KMS-11 (cell line): Measurements from ENCODE around the gene SLC17A7.
"Not testable (repeated sequence)": the region's sequence is repeated elsewhere in the genome, so short reads cannot be mapped to it uniquely, and the experiment has no call there.

Experiments used
- H2AFZ ChIP-seq: fragments of 200-600 bp; sonication (generic); 2 replicates; pipeline ENCODE4 v1.6.1; 2016; ENCODE audit warnings: antibody characterized with exemption, mixed run types, low read depth
- H3K27ac ChIP-seq: fragments of 200-600 bp; sonication (generic); 2 replicates; pipeline ENCODE4 v1.6.1; 2016; ENCODE audit warnings: mild to moderate bottlenecking, mixed run types
- H3K27me3 ChIP-seq: fragments of 200-600 bp; sonication (generic); 2 replicates; pipeline ENCODE4 v1.6.1; 2017; ENCODE audit warnings: mild to moderate bottlenecking, low read depth, mixed run types, moderate library complexity; ENCODE audit not compliant: insufficient read depth
- H3K36me3 ChIP-seq: fragments of 200-600 bp; sonication (generic); 2 replicates; pipeline ENCODE4 v1.6.1; 2017; ENCODE audit warnings: mild to moderate bottlenecking, mixed run types; ENCODE audit not compliant: insufficient read depth
- H3K4me1 ChIP-seq: fragments of 200-600 bp; sonication (generic); 2 replicates; pipeline ENCODE4 v1.6.1; 2016; ENCODE audit warnings: mild to moderate bottlenecking, low read depth, mixed run types; ENCODE audit not compliant: poor library complexity, severe bottlenecking
- H3K4me2 ChIP-seq: fragments of 200-600 bp; sonication (generic); 2 replicates; pipeline ENCODE4 v1.7.0; 2016; ENCODE audit warnings: mild to moderate bottlenecking, mixed run types
- H3K4me3 ChIP-seq: fragments of 200-600 bp; sonication (generic); IDR thresholded peaks from 2 replicates; pipeline ENCODE4 v1.6.1; 2017; ENCODE audit warnings: low read depth, low read length, mixed read lengths; ENCODE audit not compliant: insufficient read depth
- H3K79me2 ChIP-seq: fragments of 200-600 bp; sonication (generic); 2 replicates; pipeline ENCODE4 v1.6.1; 2016; ENCODE audit warnings: low read depth, mixed run types; ENCODE audit not compliant: insufficient read depth
- H3K9ac ChIP-seq: fragments of 200-600 bp; sonication (generic); 2 replicates; pipeline ENCODE4 v1.6.1; 2016; ENCODE audit warnings: mild to moderate bottlenecking, mixed run types
- H4K20me1 ChIP-seq: fragments of 200-600 bp; sonication (generic); 2 replicates; pipeline ENCODE4 v1.6.1; 2016; ENCODE audit warnings: mild to moderate bottlenecking, mixed run types; ENCODE audit not compliant: insufficient read depth
- TF ChIP-seq, protein P1 (sequence below): fragments of 200-600 bp; sonication (generic); conservative IDR thresholded peaks from 2 replicates; pipeline ENCODE4 v1.6.1; 2017; ENCODE audit warnings: low read depth, mild to moderate bottlenecking, antibody characterized with exemption, low read length, moderate library complexity, mixed read lengths

The SLC17A7 gene

GRCh38 chr19:49447485-49448431, 6.4 kb upstream of the SLC17A7 start:
- H3K4me3 ChIP-seq, result no peak overlapping the region
- no peak overlapping the region for H3K9ac ChIP-seq

GRCh38 chr19:49445997-49446396, 4.7 kb upstream of the SLC17A7 start:
- H3K9ac ChIP-seq, result no peak overlapping the region
- H2AFZ ChIP-seq, result no peak overlapping the region
- H4K20me1 ChIP-seq, result no peaks in the 10 kb centered on the region
- no peak overlapping the region for H3K4me2 ChIP-seq
- H3K4me1 ChIP-seq, result peaks cover 24% of the 10 kb centered on the region
- no peak overlapping the region for H3K4me3 ChIP-seq
- H3K36me3 ChIP-seq, result no peaks in the 10 kb centered on the region
- peaks cover 4% of the 10 kb centered on the region; the same call in 1 of the 2 replicates for H3K79me2 ChIP-seq
- TF ChIP-seq, protein P1, sequence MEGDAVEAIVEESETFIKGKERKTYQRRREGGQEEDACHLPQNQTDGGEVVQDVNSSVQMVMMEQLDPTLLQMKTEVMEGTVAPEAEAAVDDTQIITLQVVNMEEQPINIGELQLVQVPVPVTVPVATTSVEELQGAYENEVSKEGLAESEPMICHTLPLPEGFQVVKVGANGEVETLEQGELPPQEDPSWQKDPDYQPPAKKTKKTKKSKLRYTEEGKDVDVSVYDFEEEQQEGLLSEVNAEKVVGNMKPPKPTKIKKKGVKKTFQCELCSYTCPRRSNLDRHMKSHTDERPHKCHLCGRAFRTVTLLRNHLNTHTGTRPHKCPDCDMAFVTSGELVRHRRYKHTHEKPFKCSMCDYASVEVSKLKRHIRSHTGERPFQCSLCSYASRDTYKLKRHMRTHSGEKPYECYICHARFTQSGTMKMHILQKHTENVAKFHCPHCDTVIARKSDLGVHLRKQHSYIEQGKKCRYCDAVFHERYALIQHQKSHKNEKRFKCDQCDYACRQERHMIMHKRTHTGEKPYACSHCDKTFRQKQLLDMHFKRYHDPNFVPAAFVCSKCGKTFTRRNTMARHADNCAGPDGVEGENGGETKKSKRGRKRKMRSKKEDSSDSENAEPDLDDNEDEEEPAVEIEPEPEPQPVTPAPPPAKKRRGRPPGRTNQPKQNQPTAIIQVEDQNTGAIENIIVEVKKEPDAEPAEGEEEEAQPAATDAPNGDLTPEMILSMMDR, result no peak
- H3K27me3 ChIP-seq, result peaks cover 15% of the 10 kb centered on the region
- no peak overlapping the region for H3K27ac ChIP-seq

More at GRCh38 chr19:49447485-49448431, 6.4 kb upstream of the SLC17A7 start:
- Histone ChIP-seq H3K4me2 (no peak overlapping the region), H3K79me2 (peaks cover 9% of the 10 kb centered on the region; the same call in 1 of the 2 replicates), H3K4me1 (peaks cover 21% of the 10 kb centered on the region), H4K20me1 (no peaks in the 10 kb centered on the region), H3K36me3 (no peaks in the 10 kb centered on the region), H3K27ac (no peak overlapping the region), H3K27me3 (no peaks in the 10 kb centered on the region), H2AFZ (no peak overlapping the region)
- TF ChIP-seq, protein P1, result no peak

GRCh38 chr19:49444100-49444700, 2.9 kb upstream of the SLC17A7 start:
- H3K9ac ChIP-seq, H3K36me3 ChIP-seq, H3K27ac ChIP-seq, H4K20me1 ChIP-seq, H3K79me2 ChIP-seq, H3K4me3 ChIP-seq: not testable (repeated sequence)
- peak overlapping the region; percentile 84; the same call in 1 of the 2 replicates for H2AFZ ChIP-seq
- peak overlapping the region; percentile 89; the same call in 1 of the 2 replicates for H3K4me2 ChIP-seq
- TF ChIP-seq, protein P1, result peak; percentile 24
- peaks cover 33% of the 10 kb centered on the region for H3K27me3 ChIP-seq
- H3K4me1 ChIP-seq, result peaks cover 16% of the 10 kb centered on the region

DNA sequence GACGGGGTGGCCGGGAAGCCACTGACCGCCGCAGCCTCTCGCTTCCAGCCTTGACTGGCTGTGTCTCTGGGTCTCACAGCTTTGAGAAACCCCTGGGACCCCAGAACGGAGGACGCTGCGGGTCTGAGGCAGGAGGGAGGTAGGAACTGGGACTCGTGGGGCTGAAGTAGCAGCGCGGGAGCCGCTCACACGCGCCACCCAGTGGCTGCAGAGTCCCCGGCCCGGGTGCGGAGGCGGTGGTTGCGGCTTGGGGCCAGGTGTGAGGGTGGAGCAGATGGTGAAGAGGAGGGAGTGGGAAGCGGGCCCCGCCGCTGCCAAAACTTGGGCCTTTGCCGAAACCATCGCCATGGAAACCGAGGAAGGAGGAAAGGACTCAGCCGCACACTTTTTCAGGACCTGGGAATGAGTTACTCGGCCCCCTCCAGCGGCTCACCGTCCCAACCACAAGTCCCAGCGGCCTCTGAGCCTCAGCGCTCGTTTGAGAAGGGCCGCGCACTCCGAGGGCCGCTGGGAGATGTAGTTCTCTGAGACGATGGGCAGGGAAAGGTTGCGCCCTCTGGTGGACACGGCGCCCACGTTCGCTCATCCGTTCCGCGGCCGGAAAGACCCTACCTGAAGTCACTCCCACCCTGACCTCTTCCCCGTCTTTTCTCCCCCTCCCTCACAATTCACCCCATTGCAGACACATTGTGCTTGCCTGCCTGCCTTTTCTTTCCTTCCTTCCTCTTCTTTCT, 2.2 kb upstream of the SLC17A7 start:
- TF ChIP-seq, protein P1, result peak; percentile 70
- Histone ChIP-seq H3K4me1 (peaks cover 16% of the 10 kb centered on the region), H3K36me3 (no peaks in the 10 kb centered on the region), H3K9ac (peak overlapping the region; percentile 46), H3K27ac (peak overlapping the region; percentile 45; the same call in 1 of the 2 replicates), H3K27me3 (peaks cover 40% of the 10 kb centered on the region), H3K4me3 (no peak overlapping the region), H3K4me2 (peak overlapping the region; percentile 89), H4K20me1 (no peaks in the 10 kb centered on the region), H2AFZ (peak overlapping the region; percentile 84), H3K79me2 (no peaks in the 10 kb centered on the region)
